GM23248 (cell line): ENCODE data around the gene KRT82. TPM values are rescaled to one million over a fixed set of nuclear protein-coding genes. Genes with fewer than 3 reads are reported as not detected.

Source experiments
- DNase-seq: peaks from one replicate; pipeline ENCODE4 v3.0.0-alpha.2; 2015
- H2AFZ ChIP-seq: fragments of 200-600 bp; sonication (generic); 2 replicates; pipeline ENCODE4 v1.6.1; 2016; ENCODE audit warnings: antibody characterized with exemption
- H3F3A ChIP-seq: fragments of 200-600 bp; sonication (generic); 2 replicates; pipeline ENCODE4 v1.6.1; 2016; ENCODE audit warnings: mild to moderate bottlenecking, antibody characterized with exemption, mixed run types; ENCODE audit not compliant: insufficient read depth
- H3K27ac ChIP-seq: fragments of 200-600 bp; sonication (generic); 2 replicates; pipeline ENCODE4 v1.5.1; 2016; ENCODE audit warnings: mild to moderate bottlenecking
- H3K27me3 ChIP-seq: fragments of 200-600 bp; sonication (generic); replicated peaks from 2 replicates; pipeline ENCODE4 v1.6.1; 2016; ENCODE audit warnings: mild to moderate bottlenecking; ENCODE audit not compliant: insufficient read depth
- H3K36me3 ChIP-seq: fragments of 200-600 bp; sonication (generic); 2 replicates; pipeline ENCODE4 v1.6.1; 2016; ENCODE audit warnings: low read depth, mild to moderate bottlenecking
- H3K4me1 ChIP-seq: fragments of 200-600 bp; sonication (generic); 2 replicates; pipeline ENCODE4 v1.6.1; 2016; ENCODE audit warnings: mild to moderate bottlenecking; ENCODE audit not compliant: insufficient read depth
- H3K4me2 ChIP-seq: fragments of 200-600 bp; sonication (generic); one replicate; pipeline ENCODE4 v1.6.1; 2016; ENCODE audit warnings: mild to moderate bottlenecking; ENCODE audit not compliant: unreplicated experiment
- H3K4me3 ChIP-seq: fragments of 200-600 bp; sonication (generic); 2 replicates; pipeline ENCODE4 v1.5.1; 2016; ENCODE audit warnings: mild to moderate bottlenecking
- H3K79me2 ChIP-seq: fragments of 200-600 bp; sonication (generic); 2 replicates; pipeline ENCODE4 v1.6.1; 2016; ENCODE audit warnings: mild to moderate bottlenecking; ENCODE audit not compliant: insufficient read depth
- H3K9ac ChIP-seq: fragments of 200-600 bp; sonication (generic); 2 replicates; pipeline ENCODE4 v1.6.1; 2016; ENCODE audit warnings: mild to moderate bottlenecking
- H3K9me2 ChIP-seq: fragments of 200-600 bp; sonication (generic); 2 replicates; pipeline ENCODE4 v1.6.1; 2016; ENCODE audit warnings: mixed run types, mild to moderate bottlenecking, moderate library complexity; ENCODE audit not compliant: insufficient read depth
- H3K9me3 ChIP-seq: fragments of 200-600 bp; sonication (generic); one replicate; pipeline ENCODE4 v1.6.1; 2017; ENCODE audit warnings: low read depth
- H4K20me1 ChIP-seq: fragments of 200-600 bp; sonication (generic); 2 replicates; pipeline ENCODE4 v1.6.0; 2016; ENCODE audit not compliant: insufficient read depth
- EZH2 ChIP-seq: fragments of 200-600 bp; sonication (generic); IDR thresholded peaks from 2 replicates; pipeline ENCODE4 v1.6.1; 2018; ENCODE audit warnings: antibody characterized with exemption, mild to moderate bottlenecking; ENCODE audit not compliant: insufficient read depth, poor library complexity, severe bottlenecking
- EZH2phosphoT487 ChIP-seq: fragments of 200-600 bp; sonication (generic); IDR thresholded peaks from 2 replicates; pipeline ENCODE4 v1.6.1; 2018; ENCODE audit warnings: antibody characterized with exemption, moderate library complexity, mild to moderate bottlenecking, low read depth; ENCODE audit not compliant: insufficient read depth
- WGBS, 2 experiments: methylation state at CpG; one replicate each; pipeline ENCODE4 v1.1.6; 2015 to 2017; ENCODE audit warnings: low lambda C conversion rate in 2 of 2, low coverage in 1 of 2; ENCODE audit errors: missing lambda C conversion rate in 2 of 2; 5-methylcytosine and 5-hydroxymethylcytosine counted together
- in situ Hi-C: fragments of 300-500 bp; cut with MboI; formaldehyde crosslinking; loops from 2 replicates; pipeline ENCODE4 v1.15.0; 2020
- polyA plus RNA-seq: library from polyadenylated mRNA; unstranded; fragments of >200 nt; fragmentation: Nextera tagmentation; extraction: Ambion mirVana; gene quantifications from 2 replicates; pipeline ENCODE4 v1.2.1, GENCODE V29; 2016
- total RNA-seq: library from RNA; depleted of rRNA; stranded (reverse); fragments of >200 nt; shearing (Covaris generic); gene quantifications from 2 replicates; pipeline ENCODE4 v1.2.3, GENCODE V29; 2014

KRT82 gene
- total and polyA plus RNA-seq, 2 experiments from 2014 or later: not detected

DNA sequence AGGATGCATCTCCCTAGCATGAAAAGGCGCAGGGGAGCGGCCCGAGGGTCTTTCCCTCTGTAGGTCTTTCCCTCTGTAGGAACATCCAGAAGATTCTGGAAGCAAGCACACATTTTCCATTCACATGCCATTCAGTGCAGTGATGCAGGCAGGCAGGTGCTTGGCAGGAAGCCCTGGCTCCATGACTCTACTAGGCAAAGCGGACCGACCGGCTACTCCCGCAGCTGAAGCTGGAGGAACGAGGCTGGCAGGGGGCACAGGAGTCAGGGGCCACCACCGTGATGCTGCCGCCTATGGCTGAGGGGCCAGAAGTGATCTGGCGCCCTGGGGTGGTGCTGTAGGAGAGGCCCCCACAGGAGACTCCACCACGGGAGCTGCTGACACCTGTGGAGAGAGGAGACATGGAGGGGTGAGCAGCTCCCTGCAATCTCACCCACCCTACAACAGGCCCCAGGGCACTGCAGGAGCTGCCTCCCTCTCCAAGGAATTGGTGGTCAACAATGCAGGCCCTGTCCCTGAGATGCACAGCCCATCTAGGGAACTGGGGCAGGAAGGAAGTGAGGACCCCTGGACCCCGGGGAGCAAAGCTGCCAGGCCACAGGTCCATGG is 45.4 kb downstream of the KRT82 start:
- WGBS, 2 experiments: 78 to 81% methylated on average over 12 to 13 of the region's 13 CpGs
- Histone ChIP-seq H3K4me3 (no peak overlapping the region), H2AFZ (no peak overlapping the region), H3K9me3 (no peaks in the 10 kb centered on the region), H3K4me1 (no peaks in the 10 kb centered on the region), H3K4me2 (no peak overlapping the region), H3K27ac (no peak overlapping the region), H3K27me3 (peaks cover 36% of the 10 kb centered on the region), H3K9ac (no peak overlapping the region), H3K79me2 (no peaks in the 10 kb centered on the region), H4K20me1 (no peaks in the 10 kb centered on the region), H3K36me3 (no peaks in the 10 kb centered on the region), H3K9me2 (no peaks in the 10 kb centered on the region), H3F3A (no peaks in the 10 kb centered on the region)
- no peak for DNase-seq
- in situ Hi-C loops: no loop called here
- TF ChIP-seq EZH2phosphoT487: no peak
- no peak for TF ChIP-seq EZH2

DNA sequence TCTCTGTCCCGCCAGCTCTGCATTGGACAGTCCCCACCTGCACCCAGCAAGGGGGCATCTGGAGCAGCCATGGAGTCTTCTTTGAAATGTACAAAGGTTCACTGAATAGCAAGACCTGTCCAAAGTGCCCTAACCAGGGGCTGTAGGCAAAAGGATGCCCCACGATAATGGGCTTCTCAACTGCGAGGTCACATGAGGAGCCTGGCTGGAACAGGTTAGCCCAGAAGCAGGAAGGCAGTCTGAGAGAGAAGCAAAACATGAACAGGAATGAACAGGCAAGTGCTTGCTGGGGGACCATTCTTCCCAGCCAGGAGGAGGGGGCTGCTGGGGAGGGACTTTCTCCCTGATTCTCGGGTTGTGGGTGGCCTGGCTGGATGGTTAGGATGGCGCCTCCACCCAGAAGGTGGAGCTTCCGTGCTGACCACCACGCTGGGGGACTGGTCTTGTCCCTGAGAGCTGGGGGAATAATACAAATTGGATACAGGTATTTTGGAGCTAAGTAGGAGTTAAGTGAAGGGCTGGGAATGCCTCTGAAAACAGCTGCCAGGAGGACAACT is 46.0 kb downstream of the KRT82 start:
- Histone ChIP-seq H3K9ac (no peak overlapping the region), H3K4me1 (no peaks in the 10 kb centered on the region), H3K27ac (no peak overlapping the region), H2AFZ (no peak overlapping the region), H3K27me3 (peaks cover 37% of the 10 kb centered on the region), H3F3A (no peaks in the 10 kb centered on the region), H3K9me3 (no peaks in the 10 kb centered on the region), H3K4me2 (no peak overlapping the region), H3K9me2 (no peaks in the 10 kb centered on the region), H3K36me3 (no peaks in the 10 kb centered on the region), H3K4me3 (no peak overlapping the region), H3K79me2 (no peaks in the 10 kb centered on the region), H4K20me1 (no peaks in the 10 kb centered on the region)
- no peak for DNase-seq
- TF ChIP-seq EZH2: no peak
- no peak for TF ChIP-seq EZH2phosphoT487
- in situ Hi-C loops: no loop called here
- 63 to 70% methylated on average over 7 of the region's 7 CpGs for WGBS, 2 experiments

DNA sequence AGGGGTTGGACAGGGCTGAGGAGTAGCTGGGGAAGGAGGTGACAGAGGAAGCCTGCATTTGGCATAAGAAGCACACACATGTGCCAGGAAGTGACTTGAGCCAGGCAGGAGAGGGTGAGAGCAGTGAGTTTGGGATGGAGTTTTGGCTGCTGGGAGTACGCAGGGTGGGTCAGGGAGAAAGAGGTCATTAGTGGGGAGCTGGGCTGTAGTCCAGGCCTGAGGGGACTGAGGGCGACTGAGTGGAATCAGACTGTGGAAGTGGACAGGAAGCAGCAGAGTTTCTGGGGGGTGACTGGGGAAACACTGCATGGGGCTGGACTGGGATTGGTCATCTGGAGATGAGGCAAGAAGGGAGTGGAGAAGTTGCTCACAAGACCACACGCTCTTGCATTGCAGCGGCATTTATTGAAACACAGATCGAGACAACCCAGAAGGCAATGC is 46.5 kb downstream of the KRT82 start:
- DNase-seq: no peak

DNA sequence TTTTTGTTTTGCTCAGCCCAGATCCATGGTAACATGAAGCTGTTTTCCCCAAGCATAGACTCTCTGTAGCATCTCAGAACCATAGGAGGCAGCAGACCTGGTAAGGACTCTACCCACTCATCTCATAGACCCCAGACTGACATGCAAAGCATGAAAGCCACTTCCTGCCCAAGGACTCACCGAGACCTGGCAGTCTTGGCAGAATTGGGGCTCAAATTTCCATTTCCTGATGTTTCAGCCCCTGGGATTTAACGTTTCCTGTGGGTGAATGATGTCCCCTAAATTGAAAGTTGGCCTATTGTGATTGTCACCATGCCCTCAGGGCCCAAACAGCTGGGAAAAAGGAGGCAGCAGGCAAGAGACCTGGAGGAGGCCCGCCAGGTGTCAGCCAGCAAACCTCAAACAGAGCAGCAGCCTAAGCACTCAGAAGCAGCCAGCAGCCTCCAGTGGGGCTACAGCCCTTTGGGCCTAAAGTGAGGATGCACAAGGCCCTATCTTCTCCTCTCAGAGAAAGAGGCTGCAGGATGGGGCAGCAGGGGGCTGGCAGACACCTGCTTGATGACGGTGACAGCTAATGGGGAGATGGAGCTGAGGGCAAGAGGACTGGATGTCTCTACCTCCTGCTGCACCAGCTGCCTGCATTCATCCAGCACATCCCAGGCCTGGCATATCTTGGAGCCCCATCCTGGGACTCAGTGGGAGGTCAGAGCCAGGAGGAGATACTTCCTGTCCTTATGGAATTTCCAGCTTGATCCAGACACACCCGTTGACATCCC is 47.4 kb downstream of the KRT82 start:
- Histone ChIP-seq H3K36me3 (no peaks in the 10 kb centered on the region), H3K9me3 (no peaks in the 10 kb centered on the region), H3K9ac (no peak overlapping the region), H3K79me2 (no peaks in the 10 kb centered on the region), H3K4me1 (no peaks in the 10 kb centered on the region), H3K9me2 (no peaks in the 10 kb centered on the region), H2AFZ (no peak overlapping the region), H3K27me3 (peaks cover 39% of the 10 kb centered on the region), H4K20me1 (no peaks in the 10 kb centered on the region), H3F3A (no peaks in the 10 kb centered on the region), H3K4me3 (no peak overlapping the region), H3K27ac (no peak overlapping the region), H3K4me2 (no peak overlapping the region)
- in situ Hi-C loops: no loop called here
- 63 to 70% methylated on average over 5 of the region's 5 CpGs for WGBS, 2 experiments
- TF ChIP-seq EZH2: no peak
- no peak for DNase-seq

More for the DNA sequence above, 46.5 kb downstream of the KRT82 start:
- Histone ChIP-seq H3K4me2 (no peak overlapping the region), H3F3A (no peaks in the 10 kb centered on the region), H4K20me1 (no peaks in the 10 kb centered on the region), H3K9me2 (no peaks in the 10 kb centered on the region), H3K9ac (no peak overlapping the region), H2AFZ (no peak overlapping the region), H3K36me3 (no peaks in the 10 kb centered on the region), H3K27ac (no peak overlapping the region), H3K9me3 (no peaks in the 10 kb centered on the region), H3K4me3 (no peak overlapping the region), H3K79me2 (no peaks in the 10 kb centered on the region), H3K27me3 (peaks cover 39% of the 10 kb centered on the region), H3K4me1 (no peaks in the 10 kb centered on the region)
- in situ Hi-C loops: no loop called here
- WGBS, 2 experiments: 71 to 74% methylated on average over 5 of the region's 5 CpGs
- TF ChIP-seq EZH2phosphoT487 (no peak), EZH2 (no peak)
